Neuronal stem cell (in vitro differentiated cells): ENCODE measurements around the gene CHCHD3.
A peak's percentile ranks its signal among the peaks of the same experiment; 100 is the strongest.

Source experiments
- DNase-seq: peaks from one replicate; pipeline ENCODE4 v3.0.0-alpha.2; 2013; ENCODE audit warnings: low spot score
- H2AFZ ChIP-seq: one replicate; pipeline ENCODE4 v1.6.1; 2013; ENCODE audit warnings: mild to moderate bottlenecking, low read length, inconsistent platforms
- H2AK5ac ChIP-seq: 2 replicates; pipeline ENCODE4 v1.6.1; 2013; ENCODE audit warnings: low read depth, mild to moderate bottlenecking, inconsistent platforms, low read length, moderate library complexity, mixed read lengths
- H2BK120ac ChIP-seq: 2 replicates; pipeline ENCODE4 v1.6.1; 2013; ENCODE audit warnings: low read depth, mild to moderate bottlenecking, inconsistent platforms, low read length, moderate library complexity, mixed read lengths
- H2BK12ac ChIP-seq: one replicate; pipeline ENCODE4 v1.6.1; 2013; ENCODE audit warnings: low read length, inconsistent platforms
- H2BK15ac ChIP-seq: 2 replicates; pipeline ENCODE4 v1.6.1; 2013; ENCODE audit warnings: mild to moderate bottlenecking, low read length, inconsistent platforms, mixed read lengths
- H2BK5ac ChIP-seq: one replicate; pipeline ENCODE4 v1.6.1; 2013; ENCODE audit warnings: inconsistent platforms, mild to moderate bottlenecking, low read length, moderate library complexity
- H3K14ac ChIP-seq: one replicate; pipeline ENCODE4 v1.6.1; 2013; ENCODE audit warnings: low read length, inconsistent platforms
- H3K18ac ChIP-seq: 2 replicates; pipeline ENCODE4 v1.6.1; 2013; ENCODE audit warnings: low read length, inconsistent platforms
- H3K23ac ChIP-seq: 2 replicates; pipeline ENCODE4 v1.6.1; 2013; ENCODE audit warnings: low read depth, mild to moderate bottlenecking, mixed read lengths, low read length, inconsistent platforms; ENCODE audit not compliant: poor library complexity
- H3K27ac ChIP-seq: replicated peaks from 3 replicates; pipeline ENCODE4 v1.5.1; 2013; ENCODE audit warnings: low read length, inconsistent platforms
- H3K27me3 ChIP-seq, 3 experiments: 2 replicates each; pipeline ENCODE4 v1.6.1; 2013; ENCODE audit warnings: low read length in 3 of 3, mild to moderate bottlenecking in 2 of 3, inconsistent platforms in 1 of 3, low read depth in 1 of 3, mixed read lengths in 1 of 3, moderate library complexity in 1 of 3; ENCODE audit not compliant: control insufficient read depth in 3 of 3, insufficient read depth in 3 of 3
- H3K36me3 ChIP-seq, 2 donors: replicated peaks in 1 of 2; 2 replicates each; pipeline ENCODE4 v1.6.1; 2013; ENCODE audit warnings: low read length in 2 of 2; ENCODE audit not compliant: control insufficient read depth in 2 of 2, insufficient read depth in 2 of 2
- H3K4ac ChIP-seq: 2 replicates; pipeline ENCODE4 v1.6.1; 2013; ENCODE audit warnings: inconsistent platforms, mild to moderate bottlenecking, low read length, moderate library complexity
- H3K4me1 ChIP-seq, 2 donors: 1 replicate in 1 of 2; 2 replicates in 1 of 2; pipeline ENCODE4 v1.6.1; 2013; ENCODE audit warnings: low read length in 2 of 2, low read depth in 1 of 2; ENCODE audit not compliant: control insufficient read depth in 2 of 2, insufficient read depth in 1 of 2
- H3K4me2 ChIP-seq: one replicate; pipeline ENCODE4 v1.6.1; 2013; ENCODE audit warnings: mild to moderate bottlenecking, low read length, inconsistent platforms; ENCODE audit not compliant: insufficient read depth, poor library complexity, severe bottlenecking
- H3K4me3 ChIP-seq, 2 donors: 2 replicates each; pipeline ENCODE4 v1.5.1; 2013; ENCODE audit warnings: low read length in 2 of 2, mild to moderate bottlenecking in 2 of 2, inconsistent platforms in 1 of 2, moderate library complexity in 1 of 2
- H3K79me1 ChIP-seq: one replicate; pipeline ENCODE4 v1.6.1; 2013; ENCODE audit warnings: low read depth, mild to moderate bottlenecking, inconsistent platforms, low read length, moderate library complexity
- H3K9ac ChIP-seq: one replicate; pipeline ENCODE4 v1.6.1; 2013; ENCODE audit warnings: mild to moderate bottlenecking, low read depth, low read length, inconsistent platforms; ENCODE audit not compliant: poor library complexity
- H3K9me3 ChIP-seq, 2 donors: replicated peaks in 1 of 2; 2 replicates each; pipeline versions ENCODE3 to v1.6.1; 2013; ENCODE audit warnings: low read length in 2 of 2, mild to moderate bottlenecking in 2 of 2, inconsistent platforms in 1 of 2, low read depth in 1 of 2, mixed read lengths in 1 of 2, moderate library complexity in 1 of 2; ENCODE audit not compliant: control insufficient read depth in 2 of 2, insufficient read depth in 1 of 2
- H4K8ac ChIP-seq: one replicate; pipeline ENCODE4 v1.6.1; 2013; ENCODE audit warnings: low read depth, mild to moderate bottlenecking, inconsistent platforms, low read length, moderate library complexity
- H4K91ac ChIP-seq: one replicate; pipeline ENCODE4 v1.6.1; 2013; ENCODE audit warnings: low read length, low read depth, mild to moderate bottlenecking, inconsistent platforms; ENCODE audit not compliant: poor library complexity
- WGBS, 2 donors: extraction: QIAGEN DNeasy Blood & Tissue Kit; methylation state at CpG; one replicate each; pipeline ENCODE4 v1.1.7; 2013; ENCODE audit warnings: missing lambda C conversion rate in 2 of 2, mixed read lengths in 1 of 2; ENCODE audit not compliant: insufficient read length in 2 of 2, insufficient replicate concordance in 1 of 2; ENCODE audit errors: extremely low coverage in 2 of 2; 5-methylcytosine and 5-hydroxymethylcytosine counted together

Gene CHCHD3

DNA sequence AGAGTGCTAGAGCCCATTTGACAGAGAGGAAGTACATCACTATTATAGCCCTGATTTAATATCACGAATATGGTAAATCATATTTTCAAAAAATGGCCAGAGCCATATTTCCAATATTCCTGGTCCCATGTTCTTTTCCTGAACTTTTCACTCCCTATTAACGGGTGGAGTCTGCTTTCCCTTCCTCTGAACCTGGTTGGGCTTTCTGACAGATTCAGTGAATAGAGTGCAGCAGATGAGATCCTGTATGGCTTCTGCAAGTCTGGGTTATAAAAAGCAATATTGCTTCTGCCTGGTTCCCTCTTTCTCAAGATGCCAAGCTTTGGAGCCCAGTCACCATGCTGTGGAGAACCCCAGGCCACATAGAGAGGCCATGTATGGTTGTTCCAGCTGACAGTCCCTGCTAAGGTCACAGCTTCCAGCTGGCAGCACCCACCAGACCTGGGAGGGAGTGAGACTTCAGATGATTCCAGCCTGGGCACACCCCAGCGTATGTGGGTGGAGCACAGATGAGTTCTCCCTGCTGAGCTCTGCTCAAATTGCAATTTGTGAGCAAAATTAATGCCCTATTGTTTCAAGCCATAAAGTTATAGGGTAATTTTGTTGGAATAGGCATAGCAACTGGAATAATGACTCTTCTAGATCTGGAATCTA lies 17.9 kb upstream of the CHCHD3 start:
- Histone ChIP-seq H2BK15ac (no peak overlapping the region), H3K79me1 (no peaks in the 10 kb centered on the region), H3K4me1 (peaks cover 0 to 2% of the 10 kb centered on the region in 2 donors), H2BK5ac (no peak overlapping the region), H4K8ac (no peak overlapping the region), H3K4ac (no peak overlapping the region), H3K18ac (no peak overlapping the region), H4K91ac (no peak overlapping the region), H3K27me3 (peaks cover 0 to 13% (median 0%) of the 10 kb centered on the region in 3 experiments), H3K9ac (no peak overlapping the region), H3K27ac (no peak overlapping the region), H2AK5ac (no peak overlapping the region), H2BK120ac (no peak overlapping the region), H3K14ac (no peak overlapping the region), H3K9me3 (peaks cover 0 to 2% of the 10 kb centered on the region in 2 donors), H2AFZ (no peak overlapping the region), H3K4me3 (no peak overlapping the region), H2BK12ac (no peak overlapping the region), H3K23ac (no peak overlapping the region), H3K36me3 (no peaks in the 10 kb centered on the region), H3K4me2 (no peak overlapping the region)
- DNase-seq, result no peak
- WGBS, 2 donors, result no CpG with 5 or more reads among the region's 3 CpGs

DNA sequence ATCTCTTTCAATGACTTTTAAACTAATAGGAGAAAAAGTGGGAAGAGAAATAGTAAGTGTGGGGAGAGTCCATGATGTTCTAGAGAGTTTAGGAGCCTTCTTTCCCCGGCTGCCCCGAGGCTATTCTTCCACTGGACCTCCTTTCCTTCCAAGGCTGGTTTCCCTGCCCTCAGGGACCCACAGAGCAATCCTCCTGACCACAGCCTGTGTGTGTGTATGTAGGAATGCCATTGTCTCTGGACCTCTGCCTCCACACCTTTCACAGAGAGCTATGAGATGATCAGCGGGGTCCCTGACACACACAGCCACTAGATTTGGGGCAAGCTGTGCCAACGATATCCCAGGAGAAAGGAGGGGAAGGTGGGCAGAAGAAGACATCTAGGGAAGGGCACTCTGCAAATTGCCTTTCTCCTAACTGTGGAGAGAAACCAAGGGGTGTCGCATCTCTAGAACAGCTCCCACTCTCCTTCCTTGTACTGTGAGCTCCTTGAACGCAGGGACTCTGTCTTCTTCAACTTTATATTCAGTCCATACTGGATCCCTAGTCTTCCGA lies 13.3 kb upstream of the CHCHD3 start:
- peaks cover 0 to 2% of the 10 kb centered on the region in 2 donors for H3K9me3 ChIP-seq
- H3K27ac ChIP-seq, result no peak overlapping the region
- peak overlapping the region; percentile 97 for H4K8ac ChIP-seq
- H2BK120ac ChIP-seq, result peak overlapping the region; percentile 68
- no peak overlapping the region for H3K4me3 ChIP-seq
- no peak overlapping the region for H2BK5ac ChIP-seq
- no peak overlapping the region for H3K4ac ChIP-seq
- H2AK5ac ChIP-seq, result no peak overlapping the region
- no peak overlapping the region for H2BK12ac ChIP-seq
- H3K36me3 ChIP-seq, result no peaks in the 10 kb centered on the region
- H3K4me2 ChIP-seq, result no peak overlapping the region
- H3K27me3 ChIP-seq, result peaks cover 0 to 7% (median 0%) of the 10 kb centered on the region in 3 experiments
- peaks cover 0 to 2% of the 10 kb centered on the region in 2 donors for H3K4me1 ChIP-seq
- no CpG with 5 or more reads among the region's 7 CpGs for WGBS, 2 donors
- H2AFZ ChIP-seq, result no peak overlapping the region
- H3K14ac ChIP-seq, result no peak overlapping the region
- no peaks in the 10 kb centered on the region for H3K79me1 ChIP-seq
- peak overlapping the region; percentile 36 for H3K18ac ChIP-seq
- H3K9ac ChIP-seq, result no peak overlapping the region
- H4K91ac ChIP-seq, result no peak overlapping the region
- no peak for DNase-seq
- H2BK15ac ChIP-seq, result no peak overlapping the region
- no peak overlapping the region for H3K23ac ChIP-seq

DNA sequence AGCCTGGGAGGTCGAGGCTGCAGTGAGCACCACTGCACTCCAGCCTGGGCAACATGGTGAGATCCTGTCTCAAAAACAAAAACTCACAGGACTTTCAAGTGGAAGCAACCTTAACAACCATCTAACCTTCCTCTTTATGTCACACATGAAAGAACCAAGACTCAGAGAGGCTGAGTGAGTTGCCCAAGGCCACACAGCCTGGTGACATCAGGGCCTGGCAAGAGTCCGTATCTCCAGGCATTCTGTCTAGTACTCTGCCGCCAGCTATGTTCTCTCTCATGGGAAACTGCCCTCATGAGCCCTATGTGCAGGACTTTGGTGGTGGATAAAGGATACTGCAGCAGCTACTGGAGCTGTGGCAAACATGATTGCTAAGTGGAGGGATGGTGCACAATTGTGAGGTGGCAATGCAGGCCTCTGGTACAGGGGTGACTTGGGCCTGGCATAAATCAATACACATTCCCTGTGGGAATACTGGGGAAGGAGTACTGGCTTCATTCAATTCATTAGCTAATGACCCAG lies 10.1 kb upstream of the CHCHD3 start:
- no peaks in the 10 kb centered on the region for H3K79me1 ChIP-seq
- H2AK5ac ChIP-seq, result no peak overlapping the region
- no peak overlapping the region for H3K27ac ChIP-seq
- H2BK12ac ChIP-seq, result no peak overlapping the region
- no peak overlapping the region for H3K18ac ChIP-seq
- H3K9ac ChIP-seq, result no peak overlapping the region
- H2BK15ac ChIP-seq, result no peak overlapping the region
- H3K9me3 ChIP-seq, result peaks cover 0 to 2% of the 10 kb centered on the region in 2 donors
- H3K36me3 ChIP-seq, result no peaks in the 10 kb centered on the region
- H3K4me1 ChIP-seq, result peaks cover 0 to 2% of the 10 kb centered on the region in 2 donors
- H3K27me3 ChIP-seq, result no peaks in the 10 kb centered on the region
- no peak overlapping the region for H4K8ac ChIP-seq
- no peak overlapping the region for H2AFZ ChIP-seq
- no peak for DNase-seq
- no peak overlapping the region for H3K4ac ChIP-seq
- no peak overlapping the region for H3K4me2 ChIP-seq
- H2BK120ac ChIP-seq, result no peak overlapping the region
- H3K14ac ChIP-seq, result no peak overlapping the region
- no CpG with 5 or more reads among the region's 3 CpGs for WGBS, 2 donors
- no peak overlapping the region for H3K4me3 ChIP-seq
- H4K91ac ChIP-seq, result no peak overlapping the region
- no peak overlapping the region for H2BK5ac ChIP-seq
- no peak overlapping the region for H3K23ac ChIP-seq

DNA sequence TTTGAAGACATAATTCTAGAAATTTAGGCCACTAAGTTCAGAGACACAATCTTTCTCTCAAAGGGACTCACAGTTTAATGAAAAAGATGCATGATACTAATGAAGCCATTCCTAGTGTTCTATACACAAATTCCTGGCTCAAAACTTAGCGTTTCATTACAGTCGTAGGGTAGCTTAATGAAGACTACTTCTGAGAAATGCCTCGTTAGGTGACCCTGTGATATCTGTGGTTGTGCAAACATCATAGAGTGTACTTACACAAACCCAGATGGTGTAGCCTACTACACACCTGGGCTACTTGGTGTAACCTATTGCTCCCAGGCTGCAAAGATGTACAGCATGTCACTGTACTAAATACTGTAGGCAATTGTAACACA lies 488 bp upstream of the CHCHD3 start:
- H2BK5ac ChIP-seq, result no peak overlapping the region
- WGBS, 2 donors, result no CpG with 5 or more reads among the region's 3 CpGs
- peak overlapping the region in 1 of 2 donors; percentile 3 for H3K4me3 ChIP-seq

More for the DNA sequence above, 488 bp upstream of the CHCHD3 start:
- H4K8ac ChIP-seq, result no peak overlapping the region
- no peak overlapping the region for H3K23ac ChIP-seq
- H3K4me1 ChIP-seq, result peaks cover 0 to 7% of the 10 kb centered on the region in 2 donors
- H3K79me1 ChIP-seq, result peaks cover 8% of the 10 kb centered on the region
- H3K4me2 ChIP-seq, result no peak overlapping the region
- H3K27ac ChIP-seq, result no peak overlapping the region
- H2BK120ac ChIP-seq, result no peak overlapping the region
- H3K4ac ChIP-seq, result no peak overlapping the region
- H3K9ac ChIP-seq, result no peak overlapping the region
- no peaks in the 10 kb centered on the region for H3K9me3 ChIP-seq
- H2AK5ac ChIP-seq, result no peak overlapping the region
- no peak for DNase-seq
- H2BK15ac ChIP-seq, result no peak overlapping the region
- no peak overlapping the region for H3K18ac ChIP-seq
- no peak overlapping the region for H4K91ac ChIP-seq
- no peak overlapping the region for H3K14ac ChIP-seq
- H3K36me3 ChIP-seq, result peaks cover 0 to 26% of the 10 kb centered on the region in 2 donors
- no peaks in the 10 kb centered on the region for H3K27me3 ChIP-seq
- peak overlapping the region; percentile 88 for H2AFZ ChIP-seq
- no peak overlapping the region for H2BK12ac ChIP-seq
